H1 (cell line): Measurements from ENCODE around the gene METAP1D. TPM values are rescaled to one million over a fixed set of nuclear protein-coding genes. Genes with fewer than 3 reads are reported as not detected.

Experiments
- CTCF ChIA-PET: fragments of 300-600 bp; sonication (Branson Sonifier 250); formaldehyde crosslinking; loops from one replicate; lab custom pipeline; 2021; ENCODE audit not compliant: partially characterized antibody; lab: Charles Lee
- POLR2A ChIA-PET: fragments of 300-600 bp; sonication (Branson Sonifier 250); formaldehyde crosslinking; loops from one replicate; lab custom pipeline; 2021; ENCODE audit warnings: inconsistent platforms; ENCODE audit not compliant: partially characterized antibody; lab: Charles Lee
- DNase-seq, 2 experiments: peaks; one replicate each; pipeline versions ENCODE4 v3.0.0 to v3.0.0-alpha.2; 2010 to 2022; ENCODE audit warnings: low spot score in 2 of 2, low read depth in 1 of 2, mixed read lengths in 1 of 2
- FAIRE-seq: peaks from 2 replicates; lab custom pipeline; 2011; peaks lifted over from hg19 to GRCh38; lab: Jason Lieb, UNC
- H2AFZ ChIP-seq: 2 replicates; pipeline ENCODE4 v1.8.1; 2012; ENCODE audit warnings: low read length, inconsistent platforms
- H2AK5ac ChIP-seq: 2 replicates; pipeline ENCODE4 v1.6.1; 2013; ENCODE audit warnings: low read depth, low read length
- H2BK120ac ChIP-seq: replicated peaks from 2 replicates; pipeline ENCODE3; 2013; ENCODE audit warnings: low read depth, low read length, inconsistent platforms
- H2BK12ac ChIP-seq: 2 replicates; pipeline ENCODE4 v1.6.1; 2013; ENCODE audit warnings: low read depth, low read length
- H2BK15ac ChIP-seq: 2 replicates; pipeline ENCODE4 v1.6.1; 2013; ENCODE audit warnings: low read length
- H2BK20ac ChIP-seq: 2 replicates; pipeline ENCODE4 v1.6.1; 2013; ENCODE audit warnings: low read length
- H2BK5ac ChIP-seq: 2 replicates; pipeline ENCODE4 v1.6.1; 2013; ENCODE audit warnings: low read depth, low read length
- H3K14ac ChIP-seq: 2 replicates; pipeline ENCODE4 v1.6.1; 2013; ENCODE audit warnings: inconsistent platforms; ENCODE audit not compliant: insufficient read length
- H3K18ac ChIP-seq: 2 replicates; pipeline ENCODE4 v1.6.1; 2013; ENCODE audit warnings: low read length; ENCODE audit errors: extremely low read depth
- H3K23ac ChIP-seq: 2 replicates; pipeline ENCODE4 v1.6.1; 2013; ENCODE audit warnings: inconsistent platforms; ENCODE audit not compliant: insufficient read length
- H3K23me2 ChIP-seq: 2 replicates; pipeline ENCODE4 v1.6.1; 2013; ENCODE audit warnings: low read depth, low read length
- H3K27ac ChIP-seq: 2 replicates; pipeline ENCODE4 v1.6.1; 2011; ENCODE audit warnings: low read depth, low read length, inconsistent platforms
- H3K27me3 ChIP-seq, 4 experiments: replicated peaks in 1 of 4; 1 replicate in 1 of 4; 2 replicates in 3 of 4; pipeline versions ENCODE4 v1.6.1 to v1.8.1; 2011 to 2013; ENCODE audit warnings: low read length in 3 of 4, mild to moderate bottlenecking in 3 of 4, inconsistent platforms in 2 of 4, mixed read lengths in 2 of 4, moderate library complexity in 1 of 4; ENCODE audit not compliant: control insufficient read depth in 3 of 4, insufficient read depth in 3 of 4; ENCODE audit errors: extremely low read depth in 1 of 4
- H3K36me3 ChIP-seq, 4 experiments: 2 replicates each; pipeline versions ENCODE4 v1.6.1 to v1.8.1; 2011 to 2013; ENCODE audit warnings: mild to moderate bottlenecking in 4 of 4, low read length in 3 of 4, moderate library complexity in 2 of 4, control low read depth in 1 of 4, inconsistent platforms in 1 of 4; ENCODE audit not compliant: insufficient read depth in 4 of 4, control insufficient read depth in 2 of 4
- H3K4ac ChIP-seq: replicated peaks from 2 replicates; pipeline ENCODE3; 2013; ENCODE audit warnings: low read length, low read depth, mixed read lengths, inconsistent platforms; ENCODE audit not compliant: insufficient read length
- H3K4me1 ChIP-seq, 4 experiments: replicated peaks in 1 of 4; 1 replicate in 1 of 4; 2 replicates in 3 of 4; pipeline versions ENCODE4 v1.6.1 to v1.8.1; 2011 to 2013; ENCODE audit warnings: low read length in 3 of 4, inconsistent platforms in 2 of 4, mixed read lengths in 1 of 4; ENCODE audit not compliant: insufficient read depth in 4 of 4, control insufficient read depth in 3 of 4
- H3K4me2 ChIP-seq, 2 experiments: 2 replicates each; pipeline versions ENCODE4 v1.6.1 to v1.8.1; 2011 to 2013; ENCODE audit warnings: low read depth in 2 of 2, low read length in 2 of 2, control low read depth in 1 of 2, inconsistent platforms in 1 of 2, mild to moderate bottlenecking in 1 of 2; ENCODE audit not compliant: insufficient read depth in 1 of 2
- H3K4me3 ChIP-seq, 4 experiments: fragments of 200-600, 300-600 bp in 1 of 4; sonication (generic), shearing (Covaris generic), sonication (Bioruptor Twin) in 1 of 4; 2 replicates each; pipeline versions ENCODE4 v1.5.1 to v1.8.1; 2011 to 2016; ENCODE audit warnings: low read length in 4 of 4, low read depth in 3 of 4, control low read depth in 2 of 4, inconsistent platforms in 2 of 4, mild to moderate bottlenecking in 2 of 4, mixed read lengths in 1 of 4, moderate library complexity in 1 of 4; ENCODE audit not compliant: insufficient read depth in 2 of 4; ENCODE audit errors: extremely low read depth in 1 of 4
- H3K56ac ChIP-seq: replicated peaks from 2 replicates; pipeline ENCODE3; 2013; ENCODE audit warnings: low read depth, mild to moderate bottlenecking, mixed read lengths, low read length, inconsistent platforms; ENCODE audit not compliant: insufficient read length
- H3K79me1 ChIP-seq: 2 replicates; pipeline ENCODE4 v1.6.1; 2013; ENCODE audit warnings: low read depth, low read length, control low read depth
- H3K79me2 ChIP-seq, 2 experiments: 2 replicates each; pipeline versions ENCODE4 v1.6.1 to v1.8.1; 2012 to 2013; ENCODE audit warnings: low read length in 2 of 2, mild to moderate bottlenecking in 2 of 2, inconsistent platforms in 1 of 2; ENCODE audit not compliant: insufficient read depth in 2 of 2, control insufficient read depth in 1 of 2
- H3K9ac ChIP-seq, 4 experiments: replicated peaks in 1 of 4; 1 replicate in 1 of 4; 2 replicates in 3 of 4; pipeline versions ENCODE4 v1.6.1 to v1.8.1; 2011 to 2013; ENCODE audit warnings: low read depth in 3 of 4, low read length in 3 of 4, control low read depth in 2 of 4, mild to moderate bottlenecking in 2 of 4, moderate library complexity in 2 of 4, inconsistent platforms in 1 of 4; ENCODE audit errors: extremely low read depth in 1 of 4
- H3K9me3 ChIP-seq, 2 experiments: 2 replicates each; pipeline versions ENCODE4 v1.6.1 to v1.8.1; 2012 to 2013; ENCODE audit warnings: mild to moderate bottlenecking in 2 of 2, moderate library complexity in 2 of 2, control low read depth in 1 of 2, inconsistent platforms in 1 of 2, low read depth in 1 of 2, low read length in 1 of 2, mixed read lengths in 1 of 2; ENCODE audit not compliant: insufficient read depth in 2 of 2
- H4K20me1 ChIP-seq, 2 experiments: replicated peaks in 1 of 2; 2 replicates each; pipeline versions ENCODE3 to v1.8.1; 2011 to 2013; ENCODE audit warnings: inconsistent platforms in 2 of 2, low read length in 2 of 2, mild to moderate bottlenecking in 1 of 2; ENCODE audit not compliant: insufficient read depth in 2 of 2, control insufficient read depth in 1 of 2
- H4K5ac ChIP-seq: 2 replicates; pipeline ENCODE4 v1.6.1; 2013; ENCODE audit warnings: low read length, low read depth, mixed read lengths, inconsistent platforms; ENCODE audit not compliant: insufficient read length
- H4K8ac ChIP-seq: 2 replicates; pipeline ENCODE4 v1.8.0; 2013; ENCODE audit warnings: mild to moderate bottlenecking, moderate library complexity, low read length, inconsistent platforms; ENCODE audit not compliant: insufficient read depth; ENCODE audit errors: extremely low read depth
- H4K91ac ChIP-seq: replicated peaks from 2 replicates; pipeline ENCODE3; 2013; ENCODE audit warnings: low read length, mixed read lengths, inconsistent platforms; ENCODE audit not compliant: insufficient read length
- BRCA1 ChIP-seq: IDR thresholded peaks from 2 replicates; pipeline ENCODE4 v1.6.1; 2012; ENCODE audit warnings: low read depth, low read length, improper control_type of control experiment
- CHD2 ChIP-seq: IDR thresholded peaks from 2 replicates; pipeline ENCODE4 v1.6.1; 2012; ENCODE audit warnings: low read length, improper control_type of control experiment
- CTCF ChIP-seq, 3 experiments: IDR thresholded peaks; 1 replicate in 2 of 3; 2 replicates in 1 of 3; pipeline versions ENCODE4 v1.5.1 to v1.6.1; 2011; ENCODE audit warnings: low read length in 3 of 3, mild to moderate bottlenecking in 3 of 3, inconsistent platforms in 2 of 3, low read depth in 1 of 3, moderate library complexity in 1 of 3; ENCODE audit not compliant: insufficient read depth in 1 of 3; ENCODE audit errors: control extremely low read depth in 1 of 3
- EP300 ChIP-seq, 2 experiments: IDR thresholded peaks; 1 replicate in 1 of 2; 2 replicates in 1 of 2; pipeline ENCODE4 v1.6.1; 2011 to 2012; ENCODE audit warnings: low read depth in 2 of 2, low read length in 2 of 2, mild to moderate bottlenecking in 2 of 2, borderline replicate concordance in 1 of 2, inconsistent platforms in 1 of 2, moderate library complexity in 1 of 2
- POLR2AphosphoS5 ChIP-seq: IDR thresholded peaks from 2 replicates; pipeline ENCODE4 v1.6.1; 2011; ENCODE audit warnings: low read depth, low read length
- SAP30 ChIP-seq: fragments of 300-600 bp; sonication (generic); IDR thresholded peaks from 2 replicates; pipeline ENCODE4 v1.7.1; 2012; ENCODE audit warnings: low read length, moderate library complexity, mild to moderate bottlenecking, inconsistent platforms; ENCODE audit not compliant: insufficient read depth, insufficient replicate concordance
- SIN3A ChIP-seq, 2 experiments: IDR thresholded peaks in 1 of 2; conservative IDR thresholded peaks in 1 of 2; 2 replicates each; pipeline ENCODE4 v1.6.1; 2011 to 2012; ENCODE audit warnings: low read length in 2 of 2, improper control_type of control experiment in 1 of 2, low read depth in 1 of 2, mild to moderate bottlenecking in 1 of 2
- SIRT6 ChIP-seq: IDR thresholded peaks from one replicate; pipeline ENCODE4 v1.7.1; 2012; ENCODE audit warnings: low read length, inconsistent platforms
- WGBS, 2 experiments: shearing (Covaris generic) in 1 of 2; methylation state at CpG; one replicate each; pipeline versions ENCODE4 v1.1.6 to v1.1.7; 2013 to 2015; ENCODE audit warnings: low lambda C conversion rate in 2 of 2, mixed read lengths in 2 of 2, inconsistent platforms in 1 of 2, low coverage in 1 of 2, missing lambda C conversion rate in 1 of 2; ENCODE audit not compliant: insufficient replicate concordance in 2 of 2, insufficient coverage in 1 of 2, insufficient read length in 1 of 2; ENCODE audit errors: extremely low coverage in 1 of 2, missing lambda C conversion rate in 1 of 2; 5-methylcytosine and 5-hydroxymethylcytosine counted together
- polyA plus RNA-seq, 7 experiments: library from polyadenylated mRNA; depleted of rRNA in 3 of 7; stranded (reverse) in 5 of 7; unstranded in 2 of 7; fragments of >200 nt in 5 of 7; fragments of 200-250 nt in 2 of 7; gene quantifications; 1 replicate in 5 of 7; 2 replicates in 1 of 7; 4 replicates in 1 of 7; pipeline versions ENCODE4 v1.2.1 to v1.2.3, GENCODE V29; 2011 to 2013; ENCODE audit warnings: missing spikeins in 2 of 7, mixed read lengths in 2 of 7
- total RNA-seq: library from RNA; stranded (reverse); fragmentation: NEBNext Ultra II Directional; extraction: Animal tissue kit (Norgen Biotek cat#: 25700); gene quantifications from 2 replicates; pipeline ENCODE4 v1.2.1, GENCODE V29; 2021

The METAP1D gene
- total and polyA plus RNA-seq, 2 of the 8 experiments (the other 6 are each of a cell fraction or from before 2014, with no cell fraction given): 3.9 to 6.2 TPM

- H3K23me2 ChIP-seq: peaks cover 8% of the 10 kb centered on the region; the same call in 1 of the 2 replicates
- TF ChIP-seq CTCF (IDR thresholded peaks at IDR 0.05; ENCODE audit: control extremely low read depth in 1 of 3, insufficient read depth in 1 of 3, low read depth in 1 of 3, low read length in 3 of 3) (no peak), SIN3A (conservative IDR thresholded peaks at IDR 0.05 in 1 of 2, IDR thresholded peaks at IDR 0.05 in 1 of 2; ENCODE audit: low read depth in 1 of 2, low read length in 2 of 2) (no peak), SAP30 (no peak), EP300 (IDR thresholded peaks at IDR 0.05; ENCODE audit: borderline replicate concordance in 1 of 2, low read depth in 2 of 2, low read length in 2 of 2) (no peak), POLR2AphosphoS5 (no peak), BRCA1 (no peak), SIRT6 (no peak), CHD2 (no peak)
Measured at GRCh38 chr2:172109988-172110811, 110.4 kb downstream of the METAP1D start.

More at GRCh38 chr2:172109988-172110811, 110.4 kb downstream of the METAP1D start:
- Histone ChIP-seq H3K36me3 (no peaks in the 10 kb centered on the region), H4K5ac (no peak overlapping the region), H3K4me2 (peak overlapping the region; percentile 65 to 87), H2BK20ac (peak overlapping the region; percentile 40; the same call in 1 of the 2 replicates), H4K91ac (no peak overlapping the region), H2BK5ac (no peak overlapping the region), H2AFZ (peak overlapping the region; percentile 67; the same call in 1 of the 2 replicates), H3K4me1 (peaks cover 4 to 25% (median 14%) of the 10 kb centered on the region in 4 experiments; a peak in 6 of 7 replicates), H3K79me1 (no peaks in the 10 kb centered on the region), H3K56ac (no peak overlapping the region), H3K23ac (no peak overlapping the region), H2BK12ac (0 out of 2 replicates have a peak overlapping the region, but pooled peaks have one; percentile 11), H3K4me3 (peak overlapping the region in 3 of 4 experiments; percentile 23 to 55 (median 38); a peak in 7 of 8 replicates), H3K27me3 (peaks cover 51 to 68% (median 62%) of the 10 kb centered on the region in 4 experiments), H2AK5ac (no peak overlapping the region), H2BK120ac (no peak overlapping the region), H3K14ac (no peak overlapping the region), H4K20me1 (peaks cover 4 to 8% of the 10 kb centered on the region in 2 experiments), H3K9ac (no peak overlapping the region), H3K9me3 (no peaks in the 10 kb centered on the region), H3K27ac (no peak overlapping the region), H2BK15ac (no peak overlapping the region), H3K18ac (no peak overlapping the region), H3K4ac (no peak overlapping the region), H3K79me2 (no peaks in the 10 kb centered on the region), H4K8ac (0 out of 2 replicates have a peak overlapping the region, but pooled peaks have one; percentile 46)
- ChIA-PET CTCF (interaction anchor here (0.6 to 4.5 kb wide), 3 partner anchors 18 to 511 kb away, joined by 3 to 30 read pairs (median 4); no protein-coding TSS in a partner anchor), POLR2A (interaction anchor here (1.0 to 16.0 kb wide), 2 partner anchors 9 to 23 kb away, joined by 5 to 184 read pairs; partner anchors contain the start of gene DLX1)
- WGBS, 2 experiments: 21% methylated on average over 31 of the region's 31 CpGs; no CpG with 5 or more reads in 1 of the 2 experiments
- DNase-seq: peak in 1 of 2 experiments; percentile 65
- FAIRE-seq: no peak
